ENCODE measurements around the gene CCDC121.
"Not testable (repeated sequence)": the region's sequence is repeated elsewhere in the genome, so short reads cannot be mapped to it uniquely, and the experiment has no call there.

- TF ChIP-seq, protein P1, sequence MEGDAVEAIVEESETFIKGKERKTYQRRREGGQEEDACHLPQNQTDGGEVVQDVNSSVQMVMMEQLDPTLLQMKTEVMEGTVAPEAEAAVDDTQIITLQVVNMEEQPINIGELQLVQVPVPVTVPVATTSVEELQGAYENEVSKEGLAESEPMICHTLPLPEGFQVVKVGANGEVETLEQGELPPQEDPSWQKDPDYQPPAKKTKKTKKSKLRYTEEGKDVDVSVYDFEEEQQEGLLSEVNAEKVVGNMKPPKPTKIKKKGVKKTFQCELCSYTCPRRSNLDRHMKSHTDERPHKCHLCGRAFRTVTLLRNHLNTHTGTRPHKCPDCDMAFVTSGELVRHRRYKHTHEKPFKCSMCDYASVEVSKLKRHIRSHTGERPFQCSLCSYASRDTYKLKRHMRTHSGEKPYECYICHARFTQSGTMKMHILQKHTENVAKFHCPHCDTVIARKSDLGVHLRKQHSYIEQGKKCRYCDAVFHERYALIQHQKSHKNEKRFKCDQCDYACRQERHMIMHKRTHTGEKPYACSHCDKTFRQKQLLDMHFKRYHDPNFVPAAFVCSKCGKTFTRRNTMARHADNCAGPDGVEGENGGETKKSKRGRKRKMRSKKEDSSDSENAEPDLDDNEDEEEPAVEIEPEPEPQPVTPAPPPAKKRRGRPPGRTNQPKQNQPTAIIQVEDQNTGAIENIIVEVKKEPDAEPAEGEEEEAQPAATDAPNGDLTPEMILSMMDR (IDR thresholded peaks at IDR 0.05), result not testable (repeated sequence)
- TF ChIP-seq POLR2A (IDR thresholded peaks at IDR 0.05), result not testable (repeated sequence)
These were observed 34.6 kb downstream of the CCDC121 start for GRCh38 chr2:27594020-27594703.
